GM18873 (cell line): Measurements from ENCODE around the gene TM4SF20.
A peak's percentile ranks its signal among the peaks of the same experiment; 100 is the strongest.

Experiments used
- ATAC-seq: cut with Tn5 transposase; IDR thresholded peaks from one replicate; pipeline ENCODE4 v1.9.1; 2021; ENCODE audit warnings: mild to moderate bottlenecking, moderate library complexity, moderate number of reproducible peaks; ENCODE audit not compliant: unreplicated experiment, low FRiP score

Gene TM4SF20

GRCh38 chr2:227379095-227379494 lies at the start of gene TM4SF20:
TM4SF20 (minus strand) TSS chr2:227379306; CDS start chr2:227379268, 38 bp downstream.
- ATAC-seq: no peak

GRCh38 chr2:227428731-227429285 lies 49.7 kb upstream of the TM4SF20 start:
- ATAC-seq: no peak

- no peak for ATAC-seq
Measured at GRCh38 chr2:227423656-227424499, 44.8 kb upstream of the TM4SF20 start.

GRCh38 chr2:227420087-227421052 lies 41.3 kb upstream of the TM4SF20 start:
- no peak for ATAC-seq

GRCh38 chr2:227416701-227417100 lies 37.6 kb upstream of the TM4SF20 start:
- ATAC-seq: no peak

- ATAC-seq: no peak
Measured at GRCh38 chr2:227415538-227416424, 36.7 kb upstream of the TM4SF20 start.

- ATAC-seq: no peak
Measured at GRCh38 chr2:227414846-227415245, 35.7 kb upstream of the TM4SF20 start.

- ATAC-seq: no peak
Measured at GRCh38 chr2:227413371-227413770, 34.3 kb upstream of the TM4SF20 start.

- ATAC-seq: no peak
Measured at GRCh38 chr2:227412877-227413276, 33.8 kb upstream of the TM4SF20 start.

GRCh38 chr2:227411990-227412350 lies 32.9 kb upstream of the TM4SF20 start:
- no peak for ATAC-seq

- peak; percentile 89 for ATAC-seq
Measured at GRCh38 chr2:227411320-227411989, 32.3 kb upstream of the TM4SF20 start.

GRCh38 chr2:227410191-227410590 lies 31.1 kb upstream of the TM4SF20 start:
- ATAC-seq: no peak

GRCh38 chr2:227407591-227408151 lies 28.6 kb upstream of the TM4SF20 start:
- ATAC-seq: no peak

- no peak for ATAC-seq
Measured at GRCh38 chr2:227406177-227407031, 27.3 kb upstream of the TM4SF20 start.

- no peak for ATAC-seq
Measured at GRCh38 chr2:227404585-227405271, 25.6 kb upstream of the TM4SF20 start.

- no peak for ATAC-seq
Measured at GRCh38 chr2:227402959-227403358, 23.9 kb upstream of the TM4SF20 start.

GRCh38 chr2:227402321-227402720 lies 23.2 kb upstream of the TM4SF20 start:
- no peak for ATAC-seq

- ATAC-seq: no peak
Measured at GRCh38 chr2:227401550-227401949, 22.4 kb upstream of the TM4SF20 start.
